Vagina (tissue), 2 donors: ENCODE data around the gene SLC8A1.

ENCODE experiments used
- POLR2A ChIP-seq, 2 donors: fragments of 450-650 bp; IDR thresholded peaks; one replicate each; pipeline ENCODE4 v1.6.1; 2017; ENCODE audit warnings: antibody characterized with exemption in 2 of 2, mild to moderate bottlenecking in 2 of 2, moderate library complexity in 2 of 2
- POLR2AphosphoS5 ChIP-seq, 2 donors: sonication (generic); formaldehyde crosslinking; IDR thresholded peaks; one replicate each; pipeline ENCODE4 v1.9.0; 2017; ENCODE audit warnings: antibody characterized with exemption in 2 of 2, mild to moderate bottlenecking in 2 of 2, low read depth in 1 of 2; ENCODE audit not compliant: insufficient read depth in 1 of 2
- TF ChIP-seq, protein P1 (sequence below), 3 experiments: fragments of 450-650 bp in 2 of 3; fragments of 200-600 bp in 1 of 3; sonication (generic) in 1 of 3; IDR thresholded peaks; one replicate each; pipeline ENCODE4 v1.5.1; 2017 to 2019; ENCODE audit warnings: antibody characterized with exemption in 3 of 3, mild to moderate bottlenecking in 2 of 3, moderate library complexity in 2 of 3

DNA sequence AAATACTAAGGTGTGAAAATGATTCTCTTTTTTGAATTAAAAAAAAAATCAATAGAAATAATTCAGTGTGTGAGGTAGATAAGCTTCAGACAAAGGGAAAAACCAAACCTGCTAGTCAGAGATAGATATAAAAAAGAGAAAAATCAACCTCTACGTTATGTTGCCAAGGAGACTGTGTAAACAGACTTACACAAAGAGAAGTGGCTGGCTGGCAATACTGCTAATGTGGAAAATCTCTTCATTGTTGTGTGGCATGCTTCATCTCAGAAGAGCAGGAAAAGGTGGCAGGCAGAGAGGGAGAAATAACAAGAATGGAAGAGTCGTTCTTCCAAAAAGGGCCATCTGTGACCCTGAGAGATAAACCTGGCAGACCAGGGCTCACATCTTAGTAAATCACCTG, 200.8 kb downstream of the SLC8A1 start:
- TF ChIP-seq, protein P1, sequence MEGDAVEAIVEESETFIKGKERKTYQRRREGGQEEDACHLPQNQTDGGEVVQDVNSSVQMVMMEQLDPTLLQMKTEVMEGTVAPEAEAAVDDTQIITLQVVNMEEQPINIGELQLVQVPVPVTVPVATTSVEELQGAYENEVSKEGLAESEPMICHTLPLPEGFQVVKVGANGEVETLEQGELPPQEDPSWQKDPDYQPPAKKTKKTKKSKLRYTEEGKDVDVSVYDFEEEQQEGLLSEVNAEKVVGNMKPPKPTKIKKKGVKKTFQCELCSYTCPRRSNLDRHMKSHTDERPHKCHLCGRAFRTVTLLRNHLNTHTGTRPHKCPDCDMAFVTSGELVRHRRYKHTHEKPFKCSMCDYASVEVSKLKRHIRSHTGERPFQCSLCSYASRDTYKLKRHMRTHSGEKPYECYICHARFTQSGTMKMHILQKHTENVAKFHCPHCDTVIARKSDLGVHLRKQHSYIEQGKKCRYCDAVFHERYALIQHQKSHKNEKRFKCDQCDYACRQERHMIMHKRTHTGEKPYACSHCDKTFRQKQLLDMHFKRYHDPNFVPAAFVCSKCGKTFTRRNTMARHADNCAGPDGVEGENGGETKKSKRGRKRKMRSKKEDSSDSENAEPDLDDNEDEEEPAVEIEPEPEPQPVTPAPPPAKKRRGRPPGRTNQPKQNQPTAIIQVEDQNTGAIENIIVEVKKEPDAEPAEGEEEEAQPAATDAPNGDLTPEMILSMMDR (IDR thresholded peaks at IDR 0.05), result no peak
- no peak for TF ChIP-seq POLR2A (IDR thresholded peaks at IDR 0.05)
- no peak for TF ChIP-seq POLR2AphosphoS5 (IDR thresholded peaks at IDR 0.05; ENCODE audit: insufficient read depth in 1 of 2, low read depth in 1 of 2)
